ENCODE data around the gene ZBTB40.

The ZBTB40 gene

GRCh38 chr1:22503721-22504410 is 52.2 kb downstream of the ZBTB40 start:
- Histone ChIP-seq H3K36me3 (ENCODE audit: insufficient read depth, low read length) (peaks cover 25% of the 10 kb centered on the region), H3K27me3 (ENCODE audit: insufficient read depth, low read length) (no peaks in the 10 kb centered on the region), H3K4me3 (ENCODE audit: low read length) (no peak overlapping the region), H3K9me3 (ENCODE audit: low read length) (no peaks in the 10 kb centered on the region), H2AFZ (ENCODE audit: low read depth, low read length) (no peak overlapping the region), H3K4me1 (ENCODE audit: insufficient read depth, low read length) (peaks cover 57% of the 10 kb centered on the region)

- no peaks in the 10 kb centered on the region for H3K9me3 ChIP-seq (ENCODE audit: low read length)
- no peak overlapping the region for H3K4me3 ChIP-seq (ENCODE audit: low read length)
- peaks cover 34% of the 10 kb centered on the region for H3K4me1 ChIP-seq (ENCODE audit: insufficient read depth, low read length)
- H3K36me3 ChIP-seq (ENCODE audit: insufficient read depth, low read length), result peaks cover 43% of the 10 kb centered on the region
- no peaks in the 10 kb centered on the region for H3K27me3 ChIP-seq (ENCODE audit: insufficient read depth, low read length)
- no peak overlapping the region for H2AFZ ChIP-seq (ENCODE audit: low read depth, low read length)
Measured at GRCh38 chr1:22506130-22506692, 54.6 kb downstream of the ZBTB40 start.

GRCh38 chr1:22507587-22507986 is 55.9 kb downstream of the ZBTB40 start:
- H3K4me3 ChIP-seq (ENCODE audit: low read length), result no peak overlapping the region
- H3K27me3 ChIP-seq (ENCODE audit: insufficient read depth, low read length), result no peaks in the 10 kb centered on the region
- H2AFZ ChIP-seq (ENCODE audit: low read depth, low read length), result no peak overlapping the region
- no peaks in the 10 kb centered on the region for H3K9me3 ChIP-seq (ENCODE audit: low read length)
- H3K36me3 ChIP-seq (ENCODE audit: insufficient read depth, low read length), result peaks cover 56% of the 10 kb centered on the region
- H3K4me1 ChIP-seq (ENCODE audit: insufficient read depth, low read length), result peaks cover 20% of the 10 kb centered on the region

- no peak overlapping the region for H2AFZ ChIP-seq (ENCODE audit: low read depth, low read length)
- H3K4me1 ChIP-seq (ENCODE audit: insufficient read depth, low read length), result peaks cover 13% of the 10 kb centered on the region
- peaks cover 63% of the 10 kb centered on the region for H3K36me3 ChIP-seq (ENCODE audit: insufficient read depth, low read length)
- no peaks in the 10 kb centered on the region for H3K9me3 ChIP-seq (ENCODE audit: low read length)
- H3K4me3 ChIP-seq (ENCODE audit: low read length), result no peak overlapping the region
- H3K27me3 ChIP-seq (ENCODE audit: insufficient read depth, low read length), result no peaks in the 10 kb centered on the region
Measured at GRCh38 chr1:22508329-22508728, 56.7 kb downstream of the ZBTB40 start.

GRCh38 chr1:22508991-22509390 is 57.3 kb downstream of the ZBTB40 start:
- peaks cover 67% of the 10 kb centered on the region for H3K36me3 ChIP-seq (ENCODE audit: insufficient read depth, low read length)

GRCh38 chr1:22509815-22510214 is 58.2 kb downstream of the ZBTB40 start:
- no peak overlapping the region for H3K4me3 ChIP-seq (ENCODE audit: low read length)
- no peaks in the 10 kb centered on the region for H3K27me3 ChIP-seq (ENCODE audit: insufficient read depth, low read length)
- H3K4me1 ChIP-seq (ENCODE audit: insufficient read depth, low read length), result no peaks in the 10 kb centered on the region
- peaks cover 74% of the 10 kb centered on the region for H3K36me3 ChIP-seq (ENCODE audit: insufficient read depth, low read length)
- H2AFZ ChIP-seq (ENCODE audit: low read depth, low read length), result no peak overlapping the region
- no peaks in the 10 kb centered on the region for H3K9me3 ChIP-seq (ENCODE audit: low read length)

More at GRCh38 chr1:22508991-22509390, 57.3 kb downstream of the ZBTB40 start:
- H2AFZ ChIP-seq (ENCODE audit: low read depth, low read length), result no peak overlapping the region
- no peaks in the 10 kb centered on the region for H3K27me3 ChIP-seq (ENCODE audit: insufficient read depth, low read length)
- no peak overlapping the region for H3K4me3 ChIP-seq (ENCODE audit: low read length)
- peaks cover 6% of the 10 kb centered on the region for H3K4me1 ChIP-seq (ENCODE audit: insufficient read depth, low read length)
- no peaks in the 10 kb centered on the region for H3K9me3 ChIP-seq (ENCODE audit: low read length)

GRCh38 chr1:22512873-22513272 is 61.2 kb downstream of the ZBTB40 start:
- H3K36me3 ChIP-seq (ENCODE audit: insufficient read depth, low read length), result peaks cover 84% of the 10 kb centered on the region
- no peak overlapping the region for H2AFZ ChIP-seq (ENCODE audit: low read depth, low read length)
- no peaks in the 10 kb centered on the region for H3K27me3 ChIP-seq (ENCODE audit: insufficient read depth, low read length)
- H3K4me3 ChIP-seq (ENCODE audit: low read length), result no peak overlapping the region
- no peaks in the 10 kb centered on the region for H3K4me1 ChIP-seq (ENCODE audit: insufficient read depth, low read length)
- no peaks in the 10 kb centered on the region for H3K9me3 ChIP-seq (ENCODE audit: low read length)

GRCh38 chr1:22516906-22517571 is 65.4 kb downstream of the ZBTB40 start:
- Histone ChIP-seq H3K4me3 (ENCODE audit: low read length) (no peak overlapping the region), H3K4me1 (ENCODE audit: insufficient read depth, low read length) (no peaks in the 10 kb centered on the region), H2AFZ (ENCODE audit: low read depth, low read length) (no peak overlapping the region), H3K36me3 (ENCODE audit: insufficient read depth, low read length) (peaks cover 88% of the 10 kb centered on the region), H3K27me3 (ENCODE audit: insufficient read depth, low read length) (no peaks in the 10 kb centered on the region), H3K9me3 (ENCODE audit: low read length) (no peaks in the 10 kb centered on the region)

GRCh38 chr1:22517956-22518355 is 66.3 kb downstream of the ZBTB40 start:
- Histone ChIP-seq H2AFZ (ENCODE audit: low read depth, low read length) (no peak overlapping the region), H3K9me3 (ENCODE audit: low read length) (no peaks in the 10 kb centered on the region), H3K36me3 (ENCODE audit: insufficient read depth, low read length) (peaks cover 85% of the 10 kb centered on the region), H3K4me1 (ENCODE audit: insufficient read depth, low read length) (no peaks in the 10 kb centered on the region), H3K4me3 (ENCODE audit: low read length) (no peak overlapping the region), H3K27me3 (ENCODE audit: insufficient read depth, low read length) (no peaks in the 10 kb centered on the region)

- Histone ChIP-seq H3K4me3 (ENCODE audit: low read length) (no peak overlapping the region), H3K36me3 (ENCODE audit: insufficient read depth, low read length) (peaks cover 84% of the 10 kb centered on the region), H3K27me3 (ENCODE audit: insufficient read depth, low read length) (no peaks in the 10 kb centered on the region), H3K4me1 (ENCODE audit: insufficient read depth, low read length) (no peaks in the 10 kb centered on the region), H3K9me3 (ENCODE audit: low read length) (no peaks in the 10 kb centered on the region), H2AFZ (ENCODE audit: low read depth, low read length) (no peak overlapping the region)
Measured at GRCh38 chr1:22518379-22518778, 66.7 kb downstream of the ZBTB40 start.

- H3K27me3 ChIP-seq (ENCODE audit: insufficient read depth, low read length), result no peaks in the 10 kb centered on the region
- peaks cover 87% of the 10 kb centered on the region for H3K36me3 ChIP-seq (ENCODE audit: insufficient read depth, low read length)
- no peaks in the 10 kb centered on the region for H3K9me3 ChIP-seq (ENCODE audit: low read length)
- H2AFZ ChIP-seq (ENCODE audit: low read depth, low read length), result no peak overlapping the region
- H3K4me1 ChIP-seq (ENCODE audit: insufficient read depth, low read length), result no peaks in the 10 kb centered on the region
- H3K4me3 ChIP-seq (ENCODE audit: low read length), result no peak overlapping the region
Measured at GRCh38 chr1:22520871-22521270, 69.2 kb downstream of the ZBTB40 start.

- no peaks in the 10 kb centered on the region for H3K9me3 ChIP-seq (ENCODE audit: low read length)
- no peaks in the 10 kb centered on the region for H3K27me3 ChIP-seq (ENCODE audit: insufficient read depth, low read length)
- peaks cover 88% of the 10 kb centered on the region for H3K36me3 ChIP-seq (ENCODE audit: insufficient read depth, low read length)
- no peak overlapping the region for H3K4me3 ChIP-seq (ENCODE audit: low read length)
- no peak overlapping the region for H2AFZ ChIP-seq (ENCODE audit: low read depth, low read length)
- H3K4me1 ChIP-seq (ENCODE audit: insufficient read depth, low read length), result no peaks in the 10 kb centered on the region
Measured at GRCh38 chr1:22521692-22522091, 70.0 kb downstream of the ZBTB40 start.

GRCh38 chr1:22522221-22522743 is 70.6 kb downstream of the ZBTB40 start:
- Histone ChIP-seq H2AFZ (ENCODE audit: low read depth, low read length) (no peak overlapping the region), H3K4me3 (ENCODE audit: low read length) (no peak overlapping the region), H3K36me3 (ENCODE audit: insufficient read depth, low read length) (peaks cover 82% of the 10 kb centered on the region)

More at GRCh38 chr1:22522221-22522743, 70.6 kb downstream of the ZBTB40 start:
- Histone ChIP-seq H3K4me1 (ENCODE audit: insufficient read depth, low read length) (no peaks in the 10 kb centered on the region), H3K9me3 (ENCODE audit: low read length) (no peaks in the 10 kb centered on the region), H3K27me3 (ENCODE audit: insufficient read depth, low read length) (no peaks in the 10 kb centered on the region)
